Left colon (tissue), 2 donors: Measurements from ENCODE around the gene SEMA6A. TPM values are rescaled to one million over a fixed set of nuclear protein-coding genes. Genes with fewer than 3 reads are reported as not detected.

Experiments
- ATAC-seq: fragments of 200-7000 bp; cut with Tn5 transposase; one replicate; pipeline ENCODE4 v1.9.1; 2020; ENCODE audit warnings: mild to moderate bottlenecking, moderate library complexity
- DNase-seq, 2 donors: peaks; one replicate each; pipeline ENCODE4 v3.0.0-alpha.2; 2020
- intact Hi-C, 2 donors: fragments of 100-400 bp; cut with DNase I in 1 of 2; cut with micrococcal nuclease in 1 of 2; formaldehyde crosslinking; loops; one replicate each; pipeline versions ENCODE4 v1.11.2 to v1.14.0; 2022; cut with DNase I, micrococcal nuclease
- total RNA-seq, 2 donors: library from RNA; stranded (reverse); fragmentation: NEBNext Ultra II Directional; extraction: Animal tissue kit (Norgen Biotek cat#: 25700); gene quantifications; one replicate each; pipeline ENCODE4 v1.2.1, GENCODE V29; 2021
- donor health status: DM: no; HTN: no; CAD: no.
- donor health status: DM: yes; HTN: yes; CAD: no.

SEMA6A gene
- total RNA-seq, 2 donors from 2014 or later = 100 to 103 TPM

DNA sequence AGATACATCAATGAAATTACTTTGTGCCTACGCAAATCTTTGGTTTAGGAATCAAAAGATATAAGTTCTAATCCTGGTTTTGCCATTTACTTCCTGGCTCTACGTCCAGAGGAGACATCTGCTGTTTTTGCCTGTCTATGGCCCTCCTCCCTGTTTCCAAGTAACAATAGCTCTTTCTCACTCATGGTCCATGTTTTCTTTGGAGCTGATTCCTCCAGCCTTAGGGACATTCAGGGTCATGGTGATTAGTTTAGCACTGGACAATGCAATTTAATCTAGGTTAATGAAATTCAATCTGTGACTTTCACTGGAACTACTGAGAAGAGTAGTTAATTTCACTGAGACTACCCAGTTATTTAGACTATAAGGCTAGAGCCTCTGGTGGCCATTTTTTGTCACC, 170.6 kb downstream of the SEMA6A start:
- no peak for ATAC-seq
- intact Hi-C loops = no loop called here
- DNase-seq = no peak

- DNase-seq = no peak
- ATAC-seq = no peak
- intact Hi-C loops = no loop called here
Measured at GRCh38 chr5:116402235-116402634, 172.4 kb downstream of the SEMA6A start.

- DNase-seq (no peak), ATAC-seq (no peak)
- intact Hi-C loops = no loop called here
Measured at GRCh38 chr5:116401576-116401975, 173.0 kb downstream of the SEMA6A start.

GRCh38 chr5:116396476-116397099, 178.0 kb downstream of the SEMA6A start:
- intact Hi-C loops = no loop called here
- ATAC-seq (no peak), DNase-seq (no peak)

DNA sequence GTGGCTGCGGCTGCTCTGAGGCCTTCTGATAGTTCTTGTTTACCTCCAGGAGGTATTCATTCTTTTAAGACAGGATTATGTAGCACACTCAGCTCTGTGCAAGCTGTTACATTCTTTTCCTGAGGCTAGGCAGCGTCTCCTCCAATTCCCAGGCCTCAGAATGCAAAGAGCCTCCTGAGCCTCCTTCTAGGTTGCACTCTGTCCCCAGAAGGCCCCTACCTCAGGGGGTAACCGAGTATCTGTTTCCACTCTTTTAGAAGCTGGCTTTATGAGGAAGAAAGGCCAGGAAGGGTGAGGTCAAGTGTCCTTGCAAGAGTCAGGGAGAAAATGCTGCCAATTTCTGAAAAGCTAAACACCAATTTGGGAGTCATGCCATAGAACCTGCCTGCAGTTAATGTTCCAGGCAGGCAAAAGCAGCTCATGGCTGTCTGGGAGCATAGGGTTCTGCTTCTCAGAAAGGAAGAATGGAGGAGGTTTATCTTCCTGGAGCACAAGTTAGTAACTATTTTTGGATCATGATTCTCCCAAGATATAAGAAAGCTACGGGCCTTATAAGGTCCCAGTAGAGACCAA, 178.9 kb downstream of the SEMA6A start:
- DNase-seq (no peak), ATAC-seq (no peak)
- intact Hi-C loops = no loop called here

DNA sequence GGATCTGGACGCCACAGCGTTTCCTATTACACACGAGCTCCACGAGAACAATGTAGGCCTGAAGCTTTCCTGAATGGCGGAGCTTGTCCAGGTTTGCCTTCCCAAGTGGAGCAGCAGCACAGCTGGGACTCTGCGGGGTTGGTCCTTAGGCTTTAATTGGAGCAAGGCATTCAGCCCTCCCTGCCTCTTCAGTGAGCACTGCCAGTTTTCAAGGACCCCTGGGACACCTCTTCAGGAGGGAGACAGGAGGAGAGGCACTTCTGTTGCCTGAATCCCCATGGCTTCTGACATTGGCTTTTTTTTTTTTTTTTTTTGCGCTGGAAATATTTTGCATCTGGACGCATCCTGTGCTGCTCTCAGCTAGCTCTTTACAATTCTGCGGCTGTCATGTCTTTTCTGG, 179.4 kb downstream of the SEMA6A start:
- ATAC-seq = no peak
- no peak for DNase-seq
- intact Hi-C loops = no loop called here

DNA sequence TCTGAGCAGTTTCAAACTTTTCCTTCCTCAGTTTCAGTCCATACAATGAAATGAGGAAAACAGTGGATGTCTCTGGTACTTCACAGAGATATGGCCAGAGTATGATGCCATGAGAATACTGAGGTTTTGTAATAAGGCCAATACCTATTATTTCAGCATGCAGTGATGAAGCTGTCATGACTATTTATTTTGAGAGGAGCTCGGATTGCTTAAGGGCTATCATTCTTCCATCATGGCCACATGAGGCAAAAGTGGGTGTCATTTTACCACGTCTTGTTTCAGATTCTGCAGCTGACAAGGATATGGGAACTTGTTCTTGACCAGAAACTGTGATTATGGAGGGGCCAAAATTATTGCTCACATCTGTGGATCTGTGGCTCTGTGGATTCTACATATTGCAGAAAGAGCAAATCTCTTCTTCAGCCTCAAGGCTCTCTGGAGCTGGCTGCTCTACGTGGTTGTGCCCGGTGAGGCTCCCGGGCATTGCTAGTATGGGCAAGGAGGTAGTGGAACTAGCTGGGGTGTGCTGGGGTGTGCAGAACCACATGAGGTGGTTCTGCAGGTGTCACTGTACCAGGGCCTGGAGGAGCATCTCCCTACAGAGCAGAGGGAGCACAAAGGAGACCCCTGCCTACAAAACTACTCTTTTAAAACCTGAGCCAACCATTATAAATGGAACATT, 180.3 kb downstream of the SEMA6A start:
- DNase-seq = no peak
- intact Hi-C loops = no loop called here
- ATAC-seq = no peak
